Choroid plexus epithelial cell (primary cell): ENCODE measurements around the gene AUP1.
"Not testable (repeated sequence)": the region's sequence is repeated elsewhere in the genome, so short reads cannot be mapped to it uniquely, and the experiment has no call there.

Source experiments
- DNase-seq: peaks from one replicate; pipeline ENCODE4 v3.0.0-alpha.2; 2010; ENCODE audit warnings: low read depth
- H3K4me3 ChIP-seq: 2 replicates; pipeline ENCODE4 v1.5.1; 2011; ENCODE audit warnings: low read depth, mild to moderate bottlenecking, control low read depth, low read length, moderate library complexity
- TF ChIP-seq, protein P1 (sequence below): conservative IDR thresholded peaks from 2 replicates; pipeline ENCODE4 v1.5.1; 2011; ENCODE audit warnings: low read depth, mild to moderate bottlenecking, control low read depth, inconsistent platforms, low read length, moderate library complexity

Gene AUP1

DNA sequence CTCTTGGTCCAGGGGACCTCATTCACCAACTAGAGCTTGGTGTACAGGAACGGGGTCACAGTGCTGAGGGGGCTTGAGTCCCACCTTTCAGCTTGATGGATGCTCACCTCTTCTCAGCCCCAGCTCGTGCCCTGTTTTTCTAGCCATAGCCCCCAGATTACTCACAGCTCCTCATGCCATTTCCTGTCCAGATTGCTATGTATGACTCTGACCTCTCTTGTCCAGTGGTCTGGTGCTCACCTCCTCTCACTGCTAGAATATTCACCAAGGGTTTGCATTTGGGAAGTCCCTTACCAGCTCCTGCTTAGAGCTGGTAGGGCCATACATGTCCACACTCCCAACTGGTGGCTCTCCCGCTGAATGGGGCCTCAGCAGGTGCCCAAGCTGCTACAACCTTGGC is 36.0 kb downstream of the AUP1 start:
- H3K4me3 ChIP-seq: no peak overlapping the region
- TF ChIP-seq, protein P1, sequence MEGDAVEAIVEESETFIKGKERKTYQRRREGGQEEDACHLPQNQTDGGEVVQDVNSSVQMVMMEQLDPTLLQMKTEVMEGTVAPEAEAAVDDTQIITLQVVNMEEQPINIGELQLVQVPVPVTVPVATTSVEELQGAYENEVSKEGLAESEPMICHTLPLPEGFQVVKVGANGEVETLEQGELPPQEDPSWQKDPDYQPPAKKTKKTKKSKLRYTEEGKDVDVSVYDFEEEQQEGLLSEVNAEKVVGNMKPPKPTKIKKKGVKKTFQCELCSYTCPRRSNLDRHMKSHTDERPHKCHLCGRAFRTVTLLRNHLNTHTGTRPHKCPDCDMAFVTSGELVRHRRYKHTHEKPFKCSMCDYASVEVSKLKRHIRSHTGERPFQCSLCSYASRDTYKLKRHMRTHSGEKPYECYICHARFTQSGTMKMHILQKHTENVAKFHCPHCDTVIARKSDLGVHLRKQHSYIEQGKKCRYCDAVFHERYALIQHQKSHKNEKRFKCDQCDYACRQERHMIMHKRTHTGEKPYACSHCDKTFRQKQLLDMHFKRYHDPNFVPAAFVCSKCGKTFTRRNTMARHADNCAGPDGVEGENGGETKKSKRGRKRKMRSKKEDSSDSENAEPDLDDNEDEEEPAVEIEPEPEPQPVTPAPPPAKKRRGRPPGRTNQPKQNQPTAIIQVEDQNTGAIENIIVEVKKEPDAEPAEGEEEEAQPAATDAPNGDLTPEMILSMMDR: no peak

DNA sequence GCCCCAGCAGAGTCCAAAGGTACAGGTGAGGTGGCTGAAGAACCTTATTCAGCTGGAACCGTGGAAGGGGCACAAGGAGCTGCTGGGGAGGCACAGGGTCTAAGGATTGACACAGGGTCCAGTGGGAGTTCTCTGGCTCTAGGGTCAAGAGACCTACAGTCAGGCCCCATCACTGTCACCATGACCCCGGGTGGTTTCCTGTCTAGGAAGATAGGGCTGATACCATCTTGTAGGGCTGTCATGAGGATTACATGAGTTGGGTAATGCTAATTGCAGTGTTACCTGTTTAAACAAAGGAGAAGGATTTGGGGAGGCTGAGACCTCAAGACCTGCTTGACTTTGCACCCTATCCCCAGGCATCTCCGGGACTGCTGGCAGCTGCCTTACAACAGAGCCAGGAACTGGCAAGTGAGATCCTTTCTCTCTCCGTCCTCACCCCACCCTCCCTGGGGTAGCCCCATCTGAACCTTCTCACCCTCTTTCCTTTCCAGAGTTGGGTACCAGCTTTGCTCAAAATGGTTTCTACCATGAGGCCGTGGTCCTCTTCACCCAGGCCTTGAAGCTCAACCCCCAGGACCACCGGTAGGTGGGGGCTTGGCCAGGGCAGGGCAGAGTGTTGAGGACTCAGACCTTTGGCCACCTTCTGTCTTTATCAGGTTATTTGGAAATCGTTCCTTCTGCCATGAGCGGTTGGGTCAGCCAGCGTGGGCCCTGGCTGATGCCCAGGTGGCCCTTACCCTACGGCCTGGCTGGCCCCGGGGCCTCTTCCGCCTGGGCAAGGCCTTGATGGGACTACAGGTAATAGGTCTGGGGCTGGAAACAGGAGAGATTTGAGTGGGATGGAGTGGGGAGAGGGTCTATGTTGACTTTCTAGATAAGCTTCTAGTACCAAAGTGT is 37.6 kb downstream of the AUP1 start:
- DNase-seq: no peak
- no peak overlapping the region for H3K4me3 ChIP-seq
- TF ChIP-seq, protein P1: no peak

More for the DNA sequence above, 36.0 kb downstream of the AUP1 start:
- no peak for DNase-seq

DNA sequence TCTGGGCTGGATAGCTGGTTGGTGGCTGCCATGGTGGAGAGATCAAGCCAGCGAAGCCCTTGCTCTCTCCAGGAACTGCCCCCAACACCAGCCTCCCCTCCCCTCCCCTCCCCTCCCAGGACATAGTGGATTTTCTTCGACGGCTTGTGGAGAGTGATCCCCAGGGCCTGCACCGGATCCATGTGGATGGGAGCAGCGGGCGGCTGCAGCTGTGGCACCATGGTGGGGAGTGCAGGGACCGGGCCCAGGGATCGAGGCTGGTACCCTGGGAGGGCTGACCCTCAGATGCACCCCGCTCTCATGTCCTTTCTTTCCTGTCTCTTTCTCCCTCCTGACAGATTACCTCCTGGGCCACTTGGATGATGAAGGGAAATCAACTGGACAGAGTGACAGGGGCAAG is 39.6 kb downstream of the AUP1 start:
- DNase-seq: no peak
- H3K4me3 ChIP-seq: no peak overlapping the region
- TF ChIP-seq, protein P1: no peak

DNA sequence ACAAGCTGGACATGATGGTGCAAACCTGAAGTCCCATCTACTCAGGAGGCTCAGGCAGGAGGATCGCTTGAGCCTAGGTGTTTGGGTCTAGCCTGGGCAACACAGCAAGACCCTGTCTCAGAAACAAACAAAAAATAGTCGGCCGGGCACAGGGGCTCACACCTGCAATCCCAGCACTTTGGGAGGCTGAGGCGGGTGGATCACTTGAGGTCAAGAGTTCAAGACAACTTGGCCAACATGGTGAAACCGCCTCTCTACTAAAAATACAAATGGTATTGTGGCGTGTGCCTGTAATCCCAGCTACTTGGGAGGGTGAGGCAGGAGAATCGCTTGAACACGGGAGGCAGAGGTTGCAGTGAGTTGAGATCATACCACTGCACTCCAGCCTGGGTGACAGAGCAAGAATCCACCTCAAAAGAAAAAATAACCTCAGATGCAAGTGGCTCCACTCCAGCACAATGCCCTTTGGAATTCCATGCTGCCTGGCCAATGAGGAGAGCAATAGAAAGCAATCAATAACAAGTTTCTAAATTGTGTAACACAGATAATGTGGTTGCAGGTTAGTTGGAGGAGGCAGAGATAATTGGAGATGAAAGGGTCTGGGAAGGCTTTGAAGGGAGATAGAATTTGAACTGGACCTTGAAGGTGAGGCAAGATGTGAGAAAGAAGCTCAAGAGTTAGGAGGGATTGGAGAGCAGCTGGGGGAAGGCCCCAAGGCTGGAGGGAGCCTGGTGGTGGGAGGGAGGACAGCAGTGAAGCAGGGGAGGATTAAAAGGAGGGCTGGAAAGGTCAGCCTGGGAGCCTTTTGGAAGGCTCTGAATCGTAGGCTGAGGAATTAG is 40.6 kb downstream of the AUP1 start:
- no peak for DNase-seq
- TF ChIP-seq, protein P1: no peak
- no peak overlapping the region for H3K4me3 ChIP-seq

DNA sequence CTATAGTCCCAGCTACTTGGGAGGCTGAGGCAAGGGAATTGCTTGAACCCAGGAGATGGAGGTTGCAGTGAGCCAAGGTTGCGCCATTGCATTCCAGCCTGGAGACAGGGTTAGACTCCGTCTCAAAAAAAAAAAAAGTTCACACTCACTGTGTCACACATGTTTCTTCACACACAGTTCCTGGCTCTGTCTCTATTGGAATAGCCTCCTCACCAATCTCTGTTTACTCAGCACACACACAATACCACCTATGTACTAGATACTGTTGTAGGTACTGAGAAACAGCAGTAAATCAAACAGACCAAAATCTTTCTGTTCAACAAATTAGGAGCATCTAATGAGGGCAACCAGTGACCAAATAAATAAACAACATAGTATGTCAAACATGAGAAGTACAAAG is 43.4 kb downstream of the AUP1 start:
- DNase-seq: no peak
- TF ChIP-seq, protein P1: no peak
- H3K4me3 ChIP-seq: no peak overlapping the region

DNA sequence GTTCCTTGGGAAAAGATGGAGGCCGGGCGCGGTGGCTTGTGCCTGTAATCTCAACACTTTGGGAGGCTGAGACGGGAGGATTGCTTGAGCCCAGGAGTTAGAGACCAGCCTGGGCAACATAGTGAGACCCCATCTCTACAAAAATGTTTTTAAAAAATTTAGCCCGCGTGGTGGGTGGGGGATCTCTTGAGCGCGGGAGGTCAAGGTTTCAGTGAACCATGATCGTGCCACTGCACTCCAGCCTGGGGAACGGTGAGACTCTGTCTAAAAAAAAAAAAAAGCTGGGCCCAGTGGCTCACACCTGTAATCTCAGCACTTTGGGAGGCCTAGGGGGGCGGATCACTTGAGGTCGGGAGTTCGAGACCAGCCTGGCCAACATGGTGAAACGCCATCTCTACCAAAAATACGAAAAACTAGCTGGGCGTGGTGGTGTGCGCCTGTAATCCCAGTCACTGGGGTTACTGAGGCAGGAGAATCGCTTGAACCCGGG is 45.8 kb downstream of the AUP1 start:
- H3K4me3 ChIP-seq: peak overlapping the region; percentile 94

More for the DNA sequence above, 45.8 kb downstream of the AUP1 start:
- not testable (repeated sequence) for DNase-seq
